IPS-18c (cell line): Measurements from ENCODE around the gene ZNF100.
"Not testable (repeated sequence)": the region's sequence is repeated elsewhere in the genome, so short reads cannot be mapped to it uniquely, and the experiment has no call there.

Source experiments
- H3K4me3 ChIP-seq: 2 replicates; pipeline ENCODE4 v1.7.0; 2013; ENCODE audit warnings: low read depth, mild to moderate bottlenecking, low read length, moderate library complexity; ENCODE audit not compliant: insufficient read depth
- H3K9me3 ChIP-seq: one replicate; pipeline ENCODE4 v1.6.1; 2013; ENCODE audit warnings: mild to moderate bottlenecking, low read length, moderate library complexity; ENCODE audit not compliant: control insufficient read depth, insufficient read depth

The ZNF100 gene

GRCh38 chr19:21767065-21767800 lies at the start of gene ZNF100:
TSS of gene ZNF100 (minus strand) at chr19:21767579. CDS start at chr19:21767429, 150 bp downstream.
- peak within 1 kb of the TSS; percentile 98 for H3K4me3 ChIP-seq
- H3K9me3 ChIP-seq = no peaks in the 10 kb centered on the region

DNA sequence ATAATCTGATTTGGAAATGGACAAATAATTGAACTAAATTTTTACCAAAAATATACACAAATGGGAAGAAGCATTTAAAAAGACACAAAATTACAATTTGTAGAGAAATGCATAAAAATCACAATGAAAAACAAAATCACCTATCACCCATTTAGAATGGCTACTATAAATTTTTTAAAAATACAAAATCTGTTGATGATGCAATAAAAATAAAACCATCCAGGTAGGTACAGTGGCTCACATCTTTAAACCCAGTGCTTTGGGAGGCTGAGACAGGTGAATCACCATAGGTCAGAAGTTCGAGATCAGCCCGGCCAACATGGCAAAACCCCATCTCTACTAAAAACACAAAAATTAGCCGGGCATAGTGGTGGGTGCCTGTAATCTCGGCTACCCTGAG lies 45.1 kb upstream of the ZNF100 start:
- peaks cover 44% of the 10 kb centered on the region for H3K9me3 ChIP-seq

DNA sequence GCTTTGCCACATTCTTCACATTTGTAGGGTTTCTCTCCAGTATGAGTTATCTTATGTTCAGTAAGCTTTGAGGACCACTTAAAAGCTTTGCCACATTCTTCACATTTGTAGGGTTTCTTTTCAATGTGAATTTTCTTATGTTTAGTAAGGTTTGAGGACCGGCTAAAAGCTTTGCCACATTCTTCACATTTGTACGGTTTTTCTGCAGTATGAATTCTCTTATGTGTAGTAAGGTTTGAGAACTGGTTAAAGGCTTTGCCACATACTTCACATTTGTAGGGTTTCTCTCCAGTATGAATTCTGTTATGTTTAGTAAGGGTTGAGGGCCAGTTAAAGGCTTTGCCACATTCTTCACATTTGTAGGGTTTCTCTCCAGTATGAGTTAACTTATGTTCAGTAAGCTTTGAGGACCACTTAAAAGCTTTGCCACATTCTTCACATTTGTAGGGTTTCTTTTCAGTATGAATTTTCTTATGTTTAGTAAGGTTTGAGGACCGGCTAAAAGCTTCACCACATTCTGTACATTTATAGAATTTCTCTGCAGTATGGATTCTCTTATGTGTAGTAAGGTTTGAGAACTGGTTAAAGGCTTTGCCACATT lies 41.1 kb upstream of the ZNF100 start:
- peaks cover 40% of the 10 kb centered on the region for H3K9me3 ChIP-seq

More for the DNA sequence above, 45.1 kb upstream of the ZNF100 start:
- H3K4me3 ChIP-seq = no peak overlapping the region

DNA sequence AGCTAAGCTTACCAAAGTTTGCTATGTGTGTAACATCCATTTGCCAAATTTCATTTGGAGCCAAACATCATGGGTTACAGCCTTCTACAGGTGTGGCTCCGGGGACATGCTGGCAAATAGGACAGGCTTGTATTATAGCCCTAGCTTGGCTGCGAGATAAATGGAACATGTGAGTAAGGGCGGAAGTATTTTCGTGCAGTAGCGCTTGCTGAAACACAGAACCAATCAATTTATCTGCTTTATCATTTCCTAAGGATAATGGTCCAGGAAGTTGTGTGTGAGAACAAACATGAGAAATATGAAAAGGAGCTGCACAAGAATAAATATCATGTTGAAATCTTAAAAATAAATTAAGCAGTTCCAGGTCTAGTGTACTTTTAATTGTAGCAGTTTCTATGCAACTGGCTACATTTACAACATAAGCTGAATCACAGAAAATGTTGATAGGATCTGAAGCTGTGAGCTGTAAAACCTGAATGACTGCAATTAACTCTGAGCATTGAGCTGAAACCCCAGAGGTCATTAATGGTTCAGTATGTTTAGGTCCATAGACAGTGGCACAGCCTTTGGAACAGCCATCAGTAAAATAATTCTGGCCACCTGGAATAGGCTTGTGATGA lies 22.2 kb upstream of the ZNF100 start:
- peaks cover 5% of the 10 kb centered on the region for H3K9me3 ChIP-seq
- no peak overlapping the region for H3K4me3 ChIP-seq

More for the DNA sequence above, 41.1 kb upstream of the ZNF100 start:
- H3K4me3 ChIP-seq = not testable (repeated sequence)

- peaks cover 3% of the 10 kb centered on the region for H3K9me3 ChIP-seq
- no peak overlapping the region for H3K4me3 ChIP-seq
These were observed 19.6 kb upstream of the ZNF100 start for GRCh38 chr19:21786936-21787335.

- not testable (repeated sequence) for H3K4me3 ChIP-seq, H3K9me3 ChIP-seq
These were observed 8.4 kb upstream of the ZNF100 start for GRCh38 chr19:21775792-21776191.

DNA sequence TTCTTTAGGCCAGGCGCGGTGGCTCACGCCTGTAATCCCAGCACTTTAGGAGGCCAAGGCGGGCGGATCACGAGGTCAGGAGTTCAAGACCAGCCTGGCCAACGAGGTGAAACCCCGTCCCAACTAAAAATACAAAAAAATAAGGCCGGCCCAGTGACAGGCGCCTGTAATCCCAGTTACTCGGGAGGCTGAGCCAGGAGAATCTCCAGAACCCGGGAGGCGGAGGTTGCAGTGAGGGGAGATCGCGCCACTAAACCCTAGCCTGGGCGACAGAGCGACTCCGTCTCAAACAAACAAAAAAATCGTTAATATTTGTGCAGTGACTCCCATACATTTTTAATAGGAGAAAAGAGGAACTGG lies 694 bp downstream of the ZNF100 start:
- not testable (repeated sequence) for H3K9me3 ChIP-seq
- H3K4me3 ChIP-seq = peak overlapping the region; percentile 98

DNA sequence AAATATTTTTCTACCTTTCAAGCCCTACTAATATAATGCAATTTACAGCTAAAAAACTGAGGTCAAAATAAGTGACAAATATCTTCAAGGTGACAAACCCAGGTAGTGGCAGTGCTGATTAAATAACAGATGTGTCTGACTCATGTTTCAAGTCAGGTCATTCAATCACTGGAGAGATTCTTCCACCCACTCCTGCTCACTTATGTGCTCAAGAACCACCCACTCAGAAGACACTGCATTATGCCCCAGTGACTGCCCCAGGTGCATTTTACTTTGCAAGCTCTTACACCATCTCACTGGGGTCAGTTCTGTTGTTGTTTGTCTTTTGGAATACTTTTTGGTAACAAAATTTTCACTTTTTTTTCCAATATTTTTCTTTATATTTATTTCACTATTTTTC lies 2.2 kb downstream of the ZNF100 start:
- H3K4me3 ChIP-seq = no peak overlapping the region
- no peaks in the 10 kb centered on the region for H3K9me3 ChIP-seq

DNA sequence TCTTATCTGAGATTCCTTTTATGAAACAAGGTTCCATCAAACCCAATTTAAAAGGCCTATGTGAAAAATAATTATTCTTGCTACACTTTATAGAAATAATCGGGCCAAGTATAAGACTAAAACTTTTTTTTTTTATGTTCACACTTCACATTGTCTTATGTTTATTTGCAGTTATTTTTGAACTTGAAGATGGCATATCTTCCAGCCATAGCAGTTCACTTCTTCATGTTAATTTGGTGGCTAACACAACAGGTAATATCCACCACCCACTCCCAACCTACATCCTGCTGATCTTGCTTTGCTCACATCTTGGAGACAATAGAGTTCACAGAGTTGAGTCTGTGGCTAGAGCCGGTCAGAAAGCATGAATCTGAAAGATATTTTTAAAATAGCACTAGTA lies 5.8 kb downstream of the ZNF100 start:
- not testable (repeated sequence) for H3K9me3 ChIP-seq, H3K4me3 ChIP-seq

GRCh38 chr19:21758296-21758695 lies 9.1 kb downstream of the ZNF100 start:
- Histone ChIP-seq H3K4me3 (no peak overlapping the region), H3K9me3 (no peaks in the 10 kb centered on the region)

DNA sequence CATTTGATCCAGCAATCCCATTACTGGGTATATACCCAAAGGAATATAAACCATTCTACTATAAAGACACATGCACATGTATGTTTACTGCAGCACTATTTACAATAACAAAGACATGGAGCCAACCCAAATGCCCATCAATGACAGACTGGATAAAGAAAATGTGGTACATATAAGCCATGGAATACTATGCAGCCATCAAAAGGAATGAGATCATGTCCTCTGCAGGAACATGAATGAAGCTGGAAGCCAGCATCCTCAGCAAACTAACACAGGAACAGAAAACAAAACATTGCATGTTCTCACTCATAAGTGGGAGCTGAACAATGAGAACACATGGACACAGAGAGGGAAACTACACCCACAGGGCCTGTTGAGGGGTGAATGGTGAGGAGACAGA lies 11.8 kb downstream of the ZNF100 start:
- H3K9me3 ChIP-seq, H3K4me3 ChIP-seq: not testable (repeated sequence)

- H3K4me3 ChIP-seq = no peak overlapping the region
- H3K9me3 ChIP-seq = no peaks in the 10 kb centered on the region
These were observed 16.0 kb downstream of the ZNF100 start for GRCh38 chr19:21751384-21751783.

DNA sequence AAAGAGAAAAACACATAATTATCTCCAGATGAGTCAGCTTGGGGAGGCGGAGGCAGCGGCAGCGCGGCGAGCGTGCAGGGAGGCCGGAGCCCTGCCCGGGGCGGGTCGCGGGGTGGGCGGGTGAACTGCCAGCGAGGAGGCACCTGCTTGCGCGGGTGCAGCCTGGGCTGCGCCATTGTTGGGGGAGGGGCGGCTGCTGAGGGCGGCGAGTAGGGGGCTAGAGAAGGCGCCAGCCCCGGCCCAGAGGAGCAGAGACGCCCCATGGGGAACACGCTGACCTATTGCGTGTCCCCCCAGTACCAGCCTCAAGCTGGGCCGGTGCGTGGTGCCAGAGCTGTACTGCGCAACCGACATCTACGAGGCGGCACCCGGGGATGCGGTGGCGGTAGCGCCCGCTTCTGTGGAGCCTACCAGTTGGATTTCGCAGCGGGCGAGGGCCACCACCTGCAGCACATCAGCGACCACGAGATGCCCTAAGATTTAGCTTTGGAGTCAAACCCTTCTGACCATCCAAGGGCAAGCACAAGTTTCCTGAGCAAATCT lies 16.7 kb downstream of the ZNF100 start:
- no peaks in the 10 kb centered on the region for H3K9me3 ChIP-seq
- no peak overlapping the region for H3K4me3 ChIP-seq

DNA sequence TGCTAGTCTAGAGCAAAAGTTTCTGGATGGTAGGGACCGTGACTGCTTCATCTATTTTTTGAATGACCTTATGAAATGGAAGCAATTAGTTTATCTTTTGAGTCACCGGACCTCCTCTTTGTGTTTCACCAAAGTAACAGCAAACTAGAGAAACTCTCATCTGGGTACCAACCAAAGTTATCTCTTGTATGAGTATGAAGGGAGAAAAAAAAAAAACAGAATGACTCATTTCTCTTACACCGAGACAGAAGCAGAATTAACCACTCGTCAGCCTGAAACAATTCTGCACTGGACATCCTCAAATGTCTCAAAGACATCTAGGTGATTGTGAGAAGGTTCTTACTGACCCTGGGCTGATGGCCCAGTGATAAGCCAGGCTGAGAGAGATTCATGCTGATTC lies 18.3 kb downstream of the ZNF100 start:
- Histone ChIP-seq H3K9me3 (no peaks in the 10 kb centered on the region), H3K4me3 (no peak overlapping the region)

GRCh38 chr19:21748088-21748487 lies 19.3 kb downstream of the ZNF100 start:
- Histone ChIP-seq H3K9me3 (no peaks in the 10 kb centered on the region), H3K4me3 (no peak overlapping the region)

DNA sequence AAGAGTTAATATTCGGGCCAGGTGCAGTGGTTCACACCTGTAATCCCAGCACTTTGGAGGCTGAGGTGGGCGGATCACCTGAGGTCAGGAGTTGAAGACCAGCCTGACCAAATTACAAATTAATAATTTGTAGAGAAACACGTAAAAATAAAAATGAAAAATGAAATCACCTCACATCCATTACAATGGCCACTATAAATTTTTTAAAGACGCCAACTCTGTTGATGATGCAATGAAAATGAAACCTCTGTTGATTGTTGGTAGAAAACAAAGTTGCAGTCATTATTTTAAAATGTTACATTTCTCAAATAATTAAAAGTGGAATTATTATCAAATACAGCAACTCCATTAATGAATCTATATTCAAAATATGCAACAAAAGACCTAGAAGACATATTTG lies 26.8 kb downstream of the ZNF100 start:
- peaks cover 4% of the 10 kb centered on the region for H3K9me3 ChIP-seq
- no peak overlapping the region for H3K4me3 ChIP-seq

DNA sequence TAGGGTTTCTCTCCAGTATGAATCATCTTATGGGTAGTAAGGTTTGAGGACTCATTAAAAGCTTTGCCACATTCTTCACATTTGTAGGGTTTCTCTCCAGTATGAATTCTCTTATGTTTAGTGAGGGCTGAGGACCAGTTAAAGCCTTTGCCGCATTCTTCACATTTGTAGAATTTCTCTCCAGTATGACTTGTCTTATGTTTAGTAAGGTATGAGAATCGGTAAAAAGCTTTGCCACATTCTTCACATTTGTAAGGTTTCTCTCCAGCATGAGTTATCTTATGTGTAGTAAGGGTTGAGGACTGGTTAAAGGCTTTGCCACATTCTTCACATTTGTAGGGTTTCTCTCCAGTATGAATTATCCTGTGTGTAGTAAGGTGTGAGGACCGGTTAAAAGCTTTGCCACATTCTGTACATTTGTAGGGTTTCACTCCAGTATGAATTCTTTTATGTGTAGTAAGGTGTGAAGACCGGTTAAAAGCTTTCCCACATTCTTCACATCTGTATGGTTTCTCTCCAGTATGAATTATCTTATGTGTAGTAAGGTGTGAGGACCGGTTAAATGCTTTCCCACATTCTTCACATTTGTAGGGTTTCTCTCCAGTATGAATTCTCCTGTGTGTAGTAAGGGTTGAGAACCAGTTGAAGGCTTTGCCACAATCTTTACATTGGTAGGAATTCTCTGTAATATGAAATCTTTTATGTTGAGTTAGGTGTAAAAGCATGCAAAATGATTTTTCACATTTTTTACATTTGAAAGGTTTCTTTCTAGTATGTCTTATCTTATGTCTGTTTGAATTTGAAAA lies 40.2 kb downstream of the ZNF100 start:
- H3K4me3 ChIP-seq, H3K9me3 ChIP-seq: not testable (repeated sequence)
